ENCODE results near the gene FHOD1.

DNA sequence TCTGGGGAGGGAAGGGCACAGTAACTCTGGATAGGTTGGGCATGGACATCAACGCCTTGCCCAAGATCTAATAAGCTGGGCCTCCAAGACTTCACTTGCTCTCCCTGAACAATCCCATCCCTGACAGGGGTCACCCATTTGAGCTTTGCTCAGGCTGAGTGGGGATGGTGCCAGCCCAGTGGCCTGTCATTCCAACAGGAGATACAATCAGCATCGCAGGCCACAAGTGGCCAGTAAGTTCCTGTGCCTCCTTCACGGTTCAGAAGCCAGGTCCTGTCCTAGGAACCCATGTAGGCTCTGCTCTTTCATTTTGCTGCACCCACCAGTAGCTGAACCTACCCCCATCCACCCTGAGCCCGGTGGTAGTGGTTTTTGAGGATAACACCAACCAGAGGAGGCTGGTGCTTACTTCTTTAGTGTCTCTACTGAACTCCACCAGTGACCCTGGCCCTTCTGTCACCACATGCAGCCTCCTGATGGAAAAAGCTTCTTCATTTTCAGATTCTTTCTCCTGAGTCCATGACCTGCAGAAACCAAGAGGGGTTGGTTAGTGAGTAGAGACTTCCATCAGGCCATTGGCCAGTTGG is 47.0 kb upstream of the FHOD1 start:
- TF ChIP-seq, protein P1, sequence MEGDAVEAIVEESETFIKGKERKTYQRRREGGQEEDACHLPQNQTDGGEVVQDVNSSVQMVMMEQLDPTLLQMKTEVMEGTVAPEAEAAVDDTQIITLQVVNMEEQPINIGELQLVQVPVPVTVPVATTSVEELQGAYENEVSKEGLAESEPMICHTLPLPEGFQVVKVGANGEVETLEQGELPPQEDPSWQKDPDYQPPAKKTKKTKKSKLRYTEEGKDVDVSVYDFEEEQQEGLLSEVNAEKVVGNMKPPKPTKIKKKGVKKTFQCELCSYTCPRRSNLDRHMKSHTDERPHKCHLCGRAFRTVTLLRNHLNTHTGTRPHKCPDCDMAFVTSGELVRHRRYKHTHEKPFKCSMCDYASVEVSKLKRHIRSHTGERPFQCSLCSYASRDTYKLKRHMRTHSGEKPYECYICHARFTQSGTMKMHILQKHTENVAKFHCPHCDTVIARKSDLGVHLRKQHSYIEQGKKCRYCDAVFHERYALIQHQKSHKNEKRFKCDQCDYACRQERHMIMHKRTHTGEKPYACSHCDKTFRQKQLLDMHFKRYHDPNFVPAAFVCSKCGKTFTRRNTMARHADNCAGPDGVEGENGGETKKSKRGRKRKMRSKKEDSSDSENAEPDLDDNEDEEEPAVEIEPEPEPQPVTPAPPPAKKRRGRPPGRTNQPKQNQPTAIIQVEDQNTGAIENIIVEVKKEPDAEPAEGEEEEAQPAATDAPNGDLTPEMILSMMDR (conservative IDR thresholded peaks at IDR 0.05; ENCODE audit: low read depth, low read length), result no peak
- no peak for TF ChIP-seq EZH2 (IDR thresholded peaks at IDR 0.05; ENCODE audit: borderline replicate concordance, low read depth, low read length, poor library complexity, severe bottlenecking)
